GM12878 (cell line): Measurements from ENCODE around the gene PRSS27. TPM values are rescaled to one million over a fixed set of nuclear protein-coding genes. Genes with fewer than 3 reads are reported as not detected.

Experiments used
- ATAC-seq: fragments of 200-7000 bp; cut with Tn5 transposase; 3 replicates; pipeline ENCODE4 v1.9.1; 2020; ENCODE audit warnings: mild to moderate bottlenecking, moderate library complexity
- BruUV-seq: library from RNA; stranded (reverse); fragments of 400-500 nt; replicated peaks from 2 replicates; lab custom pipeline; 2021; lab: Mats Ljungman, UMichigan
- CTCF ChIA-PET: fragments of 300-600 bp; sonication (Branson Sonifier 250); formaldehyde crosslinking; extraction: SDS; loops from one replicate; lab custom pipeline; 2021; ENCODE audit warnings: inconsistent platforms; lab: Yijun Ruan, JAX
- POLR2A ChIA-PET: fragments of 350-600 bp; formaldehyde crosslinking; extraction: SDS; loops from one replicate; lab custom pipeline; 2021; ENCODE audit warnings: inconsistent platforms; lab: Charles Lee
- RAD21 ChIA-PET: fragments of 300-600 bp; sonication (Branson Sonifier 250); formaldehyde crosslinking; loops from one replicate; lab custom pipeline; 2023; ENCODE audit warnings: antibody characterized with exemption; ENCODE audit not compliant: unreplicated experiment; lab: Charles Lee
- SMC1A ChIA-PET: fragments of 300-600 bp; sonication (Branson Sonifier 250); formaldehyde crosslinking; loops from one replicate; lab custom pipeline; 2023; ENCODE audit not compliant: unreplicated experiment, uncharacterized antibody; lab: Charles Lee
- DNase-seq: peaks from one replicate; pipeline ENCODE4 v3.0.0-alpha.2; 2011; ENCODE audit warnings: low read depth, low spot score
- FAIRE-seq: peaks from 3 replicates; lab custom pipeline; 2011; peaks lifted over from hg19 to GRCh38; lab: Jason Lieb, UNC
- H2AFZ ChIP-seq: 2 replicates; pipeline ENCODE4 v1.6.0; 2011; ENCODE audit warnings: low read depth, low read length, control low read depth; ENCODE audit not compliant: control insufficient read depth
- H3K27ac ChIP-seq: 2 replicates; pipeline ENCODE4 v1.5.1; 2011; ENCODE audit warnings: control low read depth; ENCODE audit not compliant: control insufficient read depth, insufficient read depth
- H3K27me3 ChIP-seq, 2 experiments: replicated peaks in 1 of 2; 2 replicates each; pipeline versions ENCODE4 v1.6.0 to v1.6.1; 2011; ENCODE audit warnings: low read length in 1 of 2; ENCODE audit not compliant: control insufficient read depth in 2 of 2, insufficient read depth in 2 of 2
- H3K36me3 ChIP-seq, 2 experiments: 2 replicates each; pipeline ENCODE4 v1.5.1; 2011; ENCODE audit warnings: low read length in 1 of 2; ENCODE audit not compliant: control insufficient read depth in 2 of 2, insufficient read depth in 2 of 2
- H3K4me1 ChIP-seq: 2 replicates; pipeline ENCODE4 v1.6.1; 2011; ENCODE audit warnings: mild to moderate bottlenecking, low read length, moderate library complexity, mixed read lengths; ENCODE audit not compliant: control insufficient read depth, insufficient read depth
- H3K4me2 ChIP-seq: 2 replicates; pipeline ENCODE4 v1.6.0; 2011; ENCODE audit warnings: control low read depth; ENCODE audit not compliant: control insufficient read depth, insufficient read depth
- H3K4me3 ChIP-seq: fragments of 200-600 bp; sonication (generic); 2 replicates; pipeline ENCODE4 v1.5.1; 2016
- H3K79me2 ChIP-seq: 2 replicates; pipeline ENCODE4 v1.6.0; 2011; ENCODE audit warnings: low read length; ENCODE audit not compliant: control insufficient read depth, insufficient read depth
- H3K9ac ChIP-seq: 2 replicates; pipeline ENCODE4 v1.8.0; 2011; ENCODE audit warnings: low read length, control low read depth, mixed read lengths; ENCODE audit not compliant: control insufficient read depth, insufficient read depth
- H3K9me3 ChIP-seq: replicated peaks from 3 replicates; pipeline ENCODE4 v1.5.1; 2011; ENCODE audit warnings: mild to moderate bottlenecking, low read length; ENCODE audit not compliant: control insufficient read depth, insufficient read depth
- H4K20me1 ChIP-seq: 2 replicates; pipeline ENCODE4 v1.6.0; 2011; ENCODE audit not compliant: control insufficient read depth, insufficient read depth
- ASH2L ChIP-seq: fragments of 300-600, 200-600 bp; sonication (generic); IDR thresholded peaks from 2 replicates; pipeline ENCODE4 v1.6.1; 2017; ENCODE audit warnings: low read depth, mild to moderate bottlenecking, borderline replicate concordance
- CUX1 ChIP-seq: IDR thresholded peaks from 2 replicates; pipeline ENCODE4 v1.6.1; 2012; ENCODE audit warnings: improper control_type of control experiment, low read depth, low read length; ENCODE audit not compliant: insufficient replicate concordance
- FOXM1 ChIP-seq: IDR thresholded peaks from 2 replicates; pipeline ENCODE4 v1.6.1; 2012; ENCODE audit warnings: low read depth, mild to moderate bottlenecking, inconsistent platforms, low read length, moderate library complexity
- GABPA ChIP-seq: IDR thresholded peaks from 2 replicates; pipeline ENCODE4 v1.6.1; 2014; ENCODE audit warnings: antibody characterized with exemption, low read depth, mild to moderate bottlenecking, inconsistent platforms
- HDAC2 ChIP-seq: fragments of 200-600 bp; sonication (generic); IDR thresholded peaks from 2 replicates; pipeline ENCODE4 v1.6.1; 2017
- JUND ChIP-seq: IDR thresholded peaks from 2 replicates; pipeline ENCODE4 v1.6.1; 2012; ENCODE audit warnings: low read depth, mild to moderate bottlenecking, low read length, improper control_type of control experiment, moderate library complexity
- MYC ChIP-seq: IDR thresholded peaks from 2 replicates; pipeline ENCODE4 v1.6.1; 2011; ENCODE audit warnings: mild to moderate bottlenecking, low read length, moderate library complexity, inconsistent platforms; ENCODE audit not compliant: insufficient read depth, insufficient replicate concordance, insufficient read length, severe bottlenecking
- POLR2AphosphoS5 ChIP-seq: IDR thresholded peaks from 2 replicates; pipeline ENCODE4 v1.6.1; 2011; ENCODE audit warnings: mild to moderate bottlenecking, low read length, inconsistent platforms
- SKIL ChIP-seq: fragments of 450-650 bp; IDR thresholded peaks from 2 replicates; pipeline ENCODE4 v1.6.1; 2017; ENCODE audit warnings: mild to moderate bottlenecking, low read depth, inconsistent platforms; ENCODE audit not compliant: poor library complexity, severe bottlenecking
- ZBTB11 ChIP-seq: fragments of 450-650 bp; formaldehyde crosslinking; IDR thresholded peaks from 2 replicates; pipeline ENCODE4 v1.5.0; 2022; ENCODE audit warnings: mild to moderate bottlenecking, missing genetic modification characterization
- WGBS: methylation state at CpG from one replicate; pipeline ENCODE4 v1.1.6; 2016; ENCODE audit warnings: low lambda C conversion rate; ENCODE audit not compliant: insufficient replicate concordance, insufficient coverage; ENCODE audit errors: missing lambda C conversion rate; 5-methylcytosine and 5-hydroxymethylcytosine counted together
- in situ Hi-C: fragments of 300-500 bp; cut with MboI; formaldehyde crosslinking; loops from 9 replicates; pipeline ENCODE4 v1.14.3; 2018; ENCODE audit warnings: mixed read lengths
- intact Hi-C: fragments of 100-400 bp; cut with micrococcal nuclease; formaldehyde crosslinking; loops from one replicate; pipeline ENCODE4 v1.14.2; 2022; ENCODE audit not compliant: unreplicated experiment
- polyA plus RNA-seq, 11 experiments: library from polyadenylated mRNA; depleted of rRNA in 4 of 11; unstranded in 6 of 11; stranded (reverse) in 5 of 11; fragments of >200 nt; fragmentation: Nextera tagmentation in 4 of 11; fragmentation: Illumina TruSeq in 1 of 11; extraction: Ambion mirVana in 4 of 11; extraction: Trizol in 1 of 11; gene quantifications; 1 replicate in 1 of 11; 2 replicates in 10 of 11; pipeline versions ENCODE4 v1.2.1 to v1.2.3, GENCODE V29; 2011 to 2016; ENCODE audit warnings: inconsistent platforms in 2 of 11, missing spikeins in 2 of 11, low read depth in 1 of 11
- total RNA-seq, 4 experiments: library from RNA; depleted of rRNA in 3 of 4; stranded (reverse); fragments of >200 nt in 3 of 4; fragmentation: Illumina TruSeq in 1 of 4; extraction: Trizol in 1 of 4; gene quantifications; 2 replicates each; pipeline versions ENCODE4 v1.2.1 to v1.2.3, GENCODE V29; 2013 to 2021

The PRSS27 gene
- total and polyA plus RNA-seq, 10 of the 15 experiments (the other 5 are each of a cell fraction or from before 2014, with no cell fraction given) = 0.18 to 1.8 (median 0.51) TPM; not detected in 2

GRCh38 chr16:2737238-2737605, 17.2 kb upstream of the PRSS27 start:
- Histone ChIP-seq H3K4me2 (no peak overlapping the region), H3K79me2 (no peaks in the 10 kb centered on the region), H3K4me3 (no peak overlapping the region), H2AFZ (no peak overlapping the region)
- no TSS peak for BruUV-seq
- POLR2A ChIA-PET = no interaction called here
- intact Hi-C loops = no loop called here
- CTCF ChIA-PET = no interaction called here
- TF ChIP-seq ZBTB11 (CRISPR knock-in tag) (no peak), GABPA (no peak), SKIL (no peak), POLR2AphosphoS5 (no peak), MYC (no peak), JUND (no peak), ASH2L (no peak), FOXM1 (no peak), HDAC2 (no peak), CUX1 (no peak)
- TF ChIP-seq, all 136 proteins: peak for 0
- Histone ChIP-seq H3K36me3 (no peaks in the 10 kb centered on the region), H4K20me1 (no peaks in the 10 kb centered on the region), H3K27ac (no peak overlapping the region), H3K9ac (no peak overlapping the region), H3K4me1 (no peaks in the 10 kb centered on the region), H3K9me3 (no peaks in the 10 kb centered on the region), H3K27me3 (no peaks in the 10 kb centered on the region)
- 37% methylated on average over 5 of the region's 5 CpGs for WGBS
- ATAC-seq (no peak), DNase-seq (no peak), FAIRE-seq (no peak)
- ChIA-PET RAD21 (no interaction called here), SMC1A (no interaction called here)
- in situ Hi-C loops = no loop called here
